ENCODE data around the gene SOX6. TPM values are rescaled to one million over a fixed set of nuclear protein-coding genes. Genes with fewer than 3 reads are reported as not detected.
A peak's percentile ranks its signal among the peaks of the same experiment; 100 is the strongest.

SOX6 gene
- total and polyA plus RNA-seq, 2 of the 13 experiments (the other 11 are each of a cell fraction or from before 2014, with no cell fraction given): 2.6 to 11.2 TPM

DNA sequence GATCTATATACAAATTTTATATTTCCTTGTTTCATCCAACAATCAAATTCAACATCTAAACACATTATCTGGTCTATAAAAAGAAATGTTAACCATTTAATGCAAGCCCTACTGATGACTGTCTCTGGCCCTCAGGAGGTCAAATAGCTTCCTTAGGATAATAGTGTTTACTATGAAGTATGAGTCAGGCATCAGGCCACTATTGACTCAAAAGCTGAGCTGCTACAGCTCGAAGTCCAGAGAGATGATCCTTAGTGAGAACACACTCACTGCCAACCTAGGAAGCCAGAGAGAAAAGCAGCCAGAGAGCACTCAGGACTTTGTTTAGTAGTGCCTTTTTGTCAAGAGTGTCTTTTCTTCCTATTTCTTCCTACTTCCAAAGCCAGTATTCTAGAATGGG lies 171.8 kb downstream of the SOX6 start (continued):
- TF ChIP-seq ZNF547 (CRISPR knock-in tag; IDR thresholded peaks at IDR 0.05): no peak
- TF ChIP-seq SMARCC2 (IDR thresholded peaks at IDR 0.05): peak; percentile 86; the same call in 1 of the 2 replicates
- TF ChIP-seq ZNF441 (CRISPR knock-in tag; IDR thresholded peaks at IDR 0.05; ENCODE audit: borderline replicate concordance): 0 out of 2 replicates have a peak, but pooled peaks have one; percentile 49
- no peak for TF ChIP-seq NFKB2 (CRISPR knock-in tag; IDR thresholded peaks at IDR 0.05; ENCODE audit: borderline replicate concordance)
- TF ChIP-seq TGIF2 (CRISPR knock-in tag; IDR thresholded peaks at IDR 0.05): no peak
- TF ChIP-seq, protein P1, sequence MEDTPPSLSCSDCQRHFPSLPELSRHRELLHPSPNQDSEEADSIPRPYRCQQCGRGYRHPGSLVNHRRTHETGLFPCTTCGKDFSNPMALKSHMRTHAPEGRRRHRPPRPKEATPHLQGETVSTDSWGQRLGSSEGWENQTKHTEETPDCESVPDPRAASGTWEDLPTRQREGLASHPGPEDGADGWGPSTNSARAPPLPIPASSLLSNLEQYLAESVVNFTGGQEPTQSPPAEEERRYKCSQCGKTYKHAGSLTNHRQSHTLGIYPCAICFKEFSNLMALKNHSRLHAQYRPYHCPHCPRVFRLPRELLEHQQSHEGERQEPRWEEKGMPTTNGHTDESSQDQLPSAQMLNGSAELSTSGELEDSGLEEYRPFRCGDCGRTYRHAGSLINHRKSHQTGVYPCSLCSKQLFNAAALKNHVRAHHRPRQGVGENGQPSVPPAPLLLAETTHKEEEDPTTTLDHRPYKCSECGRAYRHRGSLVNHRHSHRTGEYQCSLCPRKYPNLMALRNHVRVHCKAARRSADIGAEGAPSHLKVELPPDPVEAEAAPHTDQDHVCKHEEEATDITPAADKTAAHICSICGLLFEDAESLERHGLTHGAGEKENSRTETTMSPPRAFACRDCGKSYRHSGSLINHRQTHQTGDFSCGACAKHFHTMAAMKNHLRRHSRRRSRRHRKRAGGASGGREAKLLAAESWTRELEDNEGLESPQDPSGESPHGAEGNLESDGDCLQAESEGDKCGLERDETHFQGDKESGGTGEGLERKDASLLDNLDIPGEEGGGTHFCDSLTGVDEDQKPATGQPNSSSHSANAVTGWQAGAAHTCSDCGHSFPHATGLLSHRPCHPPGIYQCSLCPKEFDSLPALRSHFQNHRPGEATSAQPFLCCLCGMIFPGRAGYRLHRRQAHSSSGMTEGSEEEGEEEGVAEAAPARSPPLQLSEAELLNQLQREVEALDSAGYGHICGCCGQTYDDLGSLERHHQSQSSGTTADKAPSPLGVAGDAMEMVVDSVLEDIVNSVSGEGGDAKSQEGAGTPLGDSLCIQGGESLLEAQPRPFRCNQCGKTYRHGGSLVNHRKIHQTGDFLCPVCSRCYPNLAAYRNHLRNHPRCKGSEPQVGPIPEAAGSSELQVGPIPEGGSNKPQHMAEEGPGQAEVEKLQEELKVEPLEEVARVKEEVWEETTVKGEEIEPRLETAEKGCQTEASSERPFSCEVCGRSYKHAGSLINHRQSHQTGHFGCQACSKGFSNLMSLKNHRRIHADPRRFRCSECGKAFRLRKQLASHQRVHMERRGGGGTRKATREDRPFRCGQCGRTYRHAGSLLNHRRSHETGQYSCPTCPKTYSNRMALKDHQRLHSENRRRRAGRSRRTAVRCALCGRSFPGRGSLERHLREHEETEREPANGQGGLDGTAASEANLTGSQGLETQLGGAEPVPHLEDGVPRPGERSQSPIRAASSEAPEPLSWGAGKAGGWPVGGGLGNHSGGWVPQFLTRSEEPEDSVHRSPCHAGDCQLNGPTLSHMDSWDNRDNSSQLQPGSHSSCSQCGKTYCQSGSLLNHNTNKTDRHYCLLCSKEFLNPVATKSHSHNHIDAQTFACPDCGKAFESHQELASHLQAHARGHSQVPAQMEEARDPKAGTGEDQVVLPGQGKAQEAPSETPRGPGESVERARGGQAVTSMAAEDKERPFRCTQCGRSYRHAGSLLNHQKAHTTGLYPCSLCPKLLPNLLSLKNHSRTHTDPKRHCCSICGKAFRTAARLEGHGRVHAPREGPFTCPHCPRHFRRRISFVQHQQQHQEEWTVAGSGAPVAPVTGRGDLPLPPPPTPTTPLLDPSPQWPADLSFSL (CRISPR knock-in tag; IDR thresholded peaks at IDR 0.05): no peak
- TF ChIP-seq SETDB1 (CRISPR knock-in tag; IDR thresholded peaks at IDR 0.05; ENCODE audit: borderline replicate concordance): no peak
- TF ChIP-seq MBNL3 (CRISPR knock-in tag; conservative IDR thresholded peaks at IDR 0.05): no peak
- TF ChIP-seq POLR2AphosphoS2 (IDR thresholded peaks at IDR 0.05; ENCODE audit: low read depth, low read length): no peak
- TF ChIP-seq HNF4A (CRISPR knock-in tag; IDR thresholded peaks at IDR 0.05): peak; percentile 98
- TF ChIP-seq, protein P2, sequence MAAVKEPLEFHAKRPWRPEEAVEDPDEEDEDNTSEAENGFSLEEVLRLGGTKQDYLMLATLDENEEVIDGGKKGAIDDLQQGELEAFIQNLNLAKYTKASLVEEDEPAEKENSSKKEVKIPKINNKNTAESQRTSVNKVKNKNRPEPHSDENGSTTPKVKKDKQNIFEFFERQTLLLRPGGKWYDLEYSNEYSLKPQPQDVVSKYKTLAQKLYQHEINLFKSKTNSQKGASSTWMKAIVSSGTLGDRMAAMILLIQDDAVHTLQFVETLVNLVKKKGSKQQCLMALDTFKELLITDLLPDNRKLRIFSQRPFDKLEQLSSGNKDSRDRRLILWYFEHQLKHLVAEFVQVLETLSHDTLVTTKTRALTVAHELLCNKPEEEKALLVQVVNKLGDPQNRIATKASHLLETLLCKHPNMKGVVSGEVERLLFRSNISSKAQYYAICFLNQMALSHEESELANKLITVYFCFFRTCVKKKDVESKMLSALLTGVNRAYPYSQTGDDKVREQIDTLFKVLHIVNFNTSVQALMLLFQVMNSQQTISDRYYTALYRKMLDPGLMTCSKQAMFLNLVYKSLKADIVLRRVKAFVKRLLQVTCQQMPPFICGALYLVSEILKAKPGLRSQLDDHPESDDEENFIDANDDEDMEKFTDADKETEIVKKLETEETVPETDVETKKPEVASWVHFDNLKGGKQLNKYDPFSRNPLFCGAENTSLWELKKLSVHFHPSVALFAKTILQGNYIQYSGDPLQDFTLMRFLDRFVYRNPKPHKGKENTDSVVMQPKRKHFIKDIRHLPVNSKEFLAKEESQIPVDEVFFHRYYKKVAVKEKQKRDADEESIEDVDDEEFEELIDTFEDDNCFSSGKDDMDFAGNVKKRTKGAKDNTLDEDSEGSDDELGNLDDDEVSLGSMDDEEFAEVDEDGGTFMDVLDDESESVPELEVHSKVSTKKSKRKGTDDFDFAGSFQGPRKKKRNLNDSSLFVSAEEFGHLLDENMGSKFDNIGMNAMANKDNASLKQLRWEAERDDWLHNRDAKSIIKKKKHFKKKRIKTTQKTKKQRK (IDR thresholded peaks at IDR 0.05; ENCODE audit: low read length): no peak
- TF ChIP-seq, protein P3, sequence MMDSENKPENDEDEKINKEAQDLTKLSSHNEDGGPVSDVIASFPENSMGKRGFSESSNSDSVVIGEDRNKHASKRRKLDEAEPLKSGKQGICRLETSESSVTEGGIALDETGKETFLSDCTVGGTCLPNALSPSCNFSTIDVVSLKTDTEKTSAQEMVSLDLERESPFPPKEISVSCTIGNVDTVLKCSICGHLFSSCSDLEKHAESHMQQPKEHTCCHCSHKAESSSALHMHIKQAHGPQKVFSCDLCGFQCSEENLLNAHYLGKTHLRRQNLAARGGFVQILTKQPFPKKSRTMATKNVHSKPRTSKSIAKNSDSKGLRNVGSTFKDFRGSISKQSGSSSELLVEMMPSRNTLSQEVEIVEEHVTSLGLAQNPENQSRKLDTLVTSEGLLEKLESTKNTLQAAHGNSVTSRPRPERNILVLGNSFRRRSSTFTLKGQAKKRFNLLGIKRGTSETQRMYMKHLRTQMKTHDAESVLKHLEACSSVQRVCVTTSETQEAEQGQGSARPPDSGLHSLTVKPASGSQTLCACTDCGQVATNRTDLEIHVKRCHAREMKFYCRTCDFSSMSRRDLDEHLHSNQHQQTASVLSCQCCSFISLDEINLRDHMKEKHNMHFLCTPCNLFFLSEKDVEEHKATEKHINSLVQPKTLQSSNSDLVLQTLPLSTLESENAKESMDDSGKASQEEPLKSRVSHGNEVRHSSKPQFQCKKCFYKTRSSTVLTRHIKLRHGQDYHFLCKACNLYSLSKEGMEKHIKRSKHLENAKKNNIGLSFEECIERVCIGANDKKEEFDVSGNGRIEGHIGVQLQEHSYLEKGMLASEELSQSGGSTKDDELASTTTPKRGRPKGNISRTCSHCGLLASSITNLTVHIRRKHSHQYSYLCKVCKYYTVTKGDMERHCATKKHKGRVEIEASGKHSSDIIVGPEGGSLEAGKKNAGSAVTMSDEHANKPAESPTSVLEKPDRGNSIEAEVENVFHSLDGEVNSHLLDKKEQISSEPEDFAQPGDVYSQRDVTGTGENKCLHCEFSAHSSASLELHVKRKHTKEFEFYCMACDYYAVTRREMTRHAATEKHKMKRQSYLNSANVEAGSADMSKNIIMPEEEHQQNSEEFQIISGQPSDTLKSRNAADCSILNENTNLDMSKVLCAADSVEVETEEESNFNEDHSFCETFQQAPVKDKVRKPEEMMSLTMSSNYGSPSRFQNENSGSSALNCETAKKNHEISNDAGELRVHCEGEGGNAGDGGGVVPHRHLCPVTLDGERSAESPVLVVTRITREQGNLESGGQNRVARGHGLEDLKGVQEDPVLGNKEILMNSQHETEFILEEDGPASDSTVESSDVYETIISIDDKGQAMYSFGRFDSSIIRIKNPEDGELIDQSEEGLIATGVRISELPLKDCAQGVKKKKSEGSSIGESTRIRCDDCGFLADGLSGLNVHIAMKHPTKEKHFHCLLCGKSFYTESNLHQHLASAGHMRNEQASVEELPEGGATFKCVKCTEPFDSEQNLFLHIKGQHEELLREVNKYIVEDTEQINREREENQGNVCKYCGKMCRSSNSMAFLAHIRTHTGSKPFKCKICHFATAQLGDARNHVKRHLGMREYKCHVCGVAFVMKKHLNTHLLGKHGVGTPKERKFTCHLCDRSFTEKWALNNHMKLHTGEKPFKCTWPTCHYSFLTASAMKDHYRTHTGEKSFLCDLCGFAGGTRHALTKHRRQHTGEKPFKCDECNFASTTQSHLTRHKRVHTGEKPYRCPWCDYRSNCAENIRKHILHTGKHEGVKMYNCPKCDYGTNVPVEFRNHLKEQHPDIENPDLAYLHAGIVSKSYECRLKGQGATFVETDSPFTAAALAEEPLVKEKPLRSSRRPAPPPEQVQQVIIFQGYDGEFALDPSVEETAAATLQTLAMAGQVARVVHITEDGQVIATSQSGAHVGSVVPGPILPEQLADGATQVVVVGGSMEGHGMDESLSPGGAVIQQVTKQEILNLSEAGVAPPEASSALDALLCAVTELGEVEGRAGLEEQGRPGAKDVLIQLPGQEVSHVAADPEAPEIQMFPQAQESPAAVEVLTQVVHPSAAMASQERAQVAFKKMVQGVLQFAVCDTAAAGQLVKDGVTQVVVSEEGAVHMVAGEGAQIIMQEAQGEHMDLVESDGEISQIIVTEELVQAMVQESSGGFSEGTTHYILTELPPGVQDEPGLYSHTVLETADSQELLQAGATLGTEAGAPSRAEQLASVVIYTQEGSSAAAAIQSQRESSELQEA (CRISPR knock-in tag; IDR thresholded peaks at IDR 0.05; ENCODE audit: not compliant biosample characterization): no peak
